ENCODE measurements around the gene PPP1R1C.
"Not testable (repeated sequence)": the region's sequence is repeated elsewhere in the genome, so short reads cannot be mapped to it uniquely, and the experiment has no call there.

PPP1R1C gene

DNA sequence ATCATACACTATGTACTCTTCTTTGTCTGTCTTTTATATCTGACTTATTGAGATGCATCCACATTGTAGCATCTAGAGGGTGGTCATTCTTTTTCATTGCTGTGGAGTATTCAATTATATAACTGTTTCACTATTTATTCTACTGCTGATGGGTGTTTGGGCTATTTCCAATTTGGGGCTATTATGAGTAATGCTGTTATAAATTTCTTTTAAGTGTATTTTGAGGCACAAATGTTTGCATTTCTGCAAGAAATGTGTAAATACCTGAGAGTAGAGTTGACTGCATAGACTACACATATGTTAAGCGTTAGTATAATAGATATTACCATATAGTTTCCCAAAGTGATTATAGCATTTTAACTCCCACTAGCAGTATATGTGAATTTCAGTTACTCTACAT is 26.9 kb upstream of the PPP1R1C start:
- H3K36me3 Mint-ChIP-seq, result peaks cover 1% of the 10 kb centered on the region
- H3K4me3 Mint-ChIP-seq, result no peak overlapping the region
- H3K27me3 Mint-ChIP-seq, result peaks cover 19% of the 10 kb centered on the region
- no peak overlapping the region for H3K27ac Mint-ChIP-seq
- H3K4me1 Mint-ChIP-seq, result peaks cover 8% of the 10 kb centered on the region
- H3K9me3 Mint-ChIP-seq, result no peaks in the 10 kb centered on the region

DNA sequence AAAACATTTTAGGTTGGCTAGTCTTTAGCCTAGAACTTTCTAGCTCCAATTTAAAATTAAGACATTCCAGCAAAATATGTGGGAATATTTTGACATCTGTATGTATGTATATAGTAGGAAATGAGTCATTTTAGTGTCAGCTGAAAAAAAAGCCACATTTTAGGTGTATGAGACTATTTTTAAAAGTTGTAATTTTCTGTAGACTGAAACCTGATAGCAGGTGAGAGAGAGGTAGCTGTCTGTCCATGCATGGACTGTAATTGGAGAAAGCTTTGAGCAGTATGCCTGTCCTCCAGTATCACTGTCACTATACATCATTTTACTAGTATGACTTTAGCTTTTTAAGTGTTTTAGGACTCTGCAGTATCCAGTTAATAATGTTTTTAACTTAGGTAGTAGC is 26.1 kb upstream of the PPP1R1C start:
- H3K36me3 Mint-ChIP-seq, result peaks cover 1% of the 10 kb centered on the region
- H3K27me3 Mint-ChIP-seq, result peaks cover 17% of the 10 kb centered on the region
- H3K27ac Mint-ChIP-seq, result no peak overlapping the region
- peaks cover 2% of the 10 kb centered on the region for H3K4me1 Mint-ChIP-seq
- H3K9me3 Mint-ChIP-seq, result no peaks in the 10 kb centered on the region
- no peak overlapping the region for H3K4me3 Mint-ChIP-seq

DNA sequence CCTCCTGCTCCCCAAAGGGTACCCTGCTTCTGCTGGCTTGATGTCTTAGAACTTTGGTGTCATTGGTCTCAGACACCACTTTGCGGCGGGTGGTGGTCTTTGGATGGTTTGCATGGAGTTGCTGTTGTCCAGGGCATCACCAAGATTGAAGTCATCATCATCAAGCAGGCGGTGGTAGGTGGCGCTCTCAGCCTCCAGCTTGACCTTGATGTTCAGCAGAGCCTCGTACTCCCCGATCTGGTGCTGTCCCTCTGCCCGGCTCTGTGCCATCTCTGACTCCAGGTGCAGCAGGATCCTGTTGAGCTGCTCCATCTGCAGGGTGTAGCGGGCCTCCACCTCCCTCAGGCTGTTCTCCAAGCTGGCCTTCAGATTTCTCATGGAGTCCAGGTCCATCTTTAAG is 24.5 kb upstream of the PPP1R1C start:
- not testable (repeated sequence) for H3K36me3 Mint-ChIP-seq, H3K9me3 Mint-ChIP-seq, H3K4me1 Mint-ChIP-seq, H3K27ac Mint-ChIP-seq, H3K4me3 Mint-ChIP-seq
- H3K27me3 Mint-ChIP-seq, result peaks cover 19% of the 10 kb centered on the region

DNA sequence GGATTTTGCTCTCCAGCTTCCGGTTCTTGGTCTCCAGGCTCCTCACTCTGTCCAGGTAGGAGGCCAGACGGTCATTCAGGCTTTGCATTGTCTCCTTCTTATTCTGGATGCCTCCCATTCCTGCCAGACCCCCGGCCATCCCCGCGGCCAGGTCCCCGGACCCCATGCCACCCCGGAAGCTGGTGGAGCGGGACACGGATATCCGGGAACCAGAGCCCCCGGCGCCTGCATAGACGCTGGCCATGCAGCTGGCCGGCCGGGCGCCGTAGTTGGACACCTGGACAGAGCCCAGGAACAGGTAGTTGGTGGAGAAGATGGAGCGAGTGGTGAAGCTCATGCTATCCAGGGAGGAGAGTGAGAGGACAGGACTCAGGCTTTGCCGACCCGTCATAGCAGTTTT is 23.5 kb upstream of the PPP1R1C start:
- no peak overlapping the region for H3K4me3 Mint-ChIP-seq
- no peaks in the 10 kb centered on the region for H3K4me1 Mint-ChIP-seq
- H3K9me3 Mint-ChIP-seq, result peaks cover 8% of the 10 kb centered on the region
- H3K36me3 Mint-ChIP-seq, result peaks cover 1% of the 10 kb centered on the region
- H3K27ac Mint-ChIP-seq, result no peak overlapping the region
- H3K27me3 Mint-ChIP-seq, result peaks cover 17% of the 10 kb centered on the region

DNA sequence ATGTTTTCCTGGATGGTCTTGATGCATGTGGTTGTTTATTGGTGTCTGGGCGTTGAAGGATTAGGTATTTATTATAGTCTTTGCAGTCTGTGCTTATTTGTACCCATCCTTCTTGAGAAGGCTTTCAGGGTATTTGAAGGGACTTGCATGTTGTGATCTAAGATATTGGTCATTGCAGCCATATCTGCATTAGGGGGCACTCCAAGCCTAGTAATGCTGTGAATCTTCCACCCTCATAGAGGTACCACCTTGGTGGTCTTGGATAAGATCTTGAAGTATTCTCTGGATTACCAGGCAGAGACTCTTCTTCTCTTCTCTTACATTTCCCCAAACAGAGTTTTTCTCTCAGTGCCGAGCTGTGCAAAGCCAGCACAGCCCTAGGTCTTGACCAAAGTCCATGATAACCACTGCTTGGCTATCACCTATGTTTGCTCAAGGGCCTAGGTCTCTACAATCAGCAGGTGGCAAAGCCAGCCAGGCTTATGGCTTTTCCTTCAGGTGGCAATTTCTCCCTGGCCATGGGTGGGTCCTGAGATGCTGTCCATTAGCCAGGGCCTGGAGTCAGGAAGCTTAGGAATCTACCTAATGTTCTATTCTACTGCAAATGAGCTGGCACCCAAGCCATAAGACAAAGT is 15.4 kb upstream of the PPP1R1C start:
- no peak overlapping the region for H3K4me3 Mint-ChIP-seq

DNA sequence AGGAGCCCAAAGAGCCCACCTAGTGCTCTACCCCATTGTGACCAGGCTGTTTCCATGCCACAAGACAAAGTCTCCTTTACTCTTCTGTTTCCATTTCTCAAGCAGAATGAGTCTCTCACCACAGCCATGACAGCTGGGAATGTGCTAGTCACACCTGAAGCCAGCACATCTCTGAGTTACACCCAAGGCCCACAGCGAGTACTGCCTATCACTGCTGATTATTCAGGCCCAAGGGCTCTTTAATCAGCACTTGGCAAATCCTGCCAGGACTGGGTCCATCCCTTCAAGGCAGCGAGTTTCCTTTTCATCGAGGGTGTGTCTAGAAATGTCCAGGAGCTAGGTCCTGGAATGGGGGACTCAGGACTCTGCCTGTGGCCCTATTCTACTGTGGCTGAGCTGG is 14.6 kb upstream of the PPP1R1C start:
- Mint-ChIP-seq H3K36me3 (no peaks in the 10 kb centered on the region), H3K4me1 (no peaks in the 10 kb centered on the region), H3K4me3 (no peak overlapping the region), H3K9me3 (peaks cover 11% of the 10 kb centered on the region), H3K27me3 (peaks cover 6% of the 10 kb centered on the region), H3K27ac (no peak overlapping the region)

More for the DNA sequence above, 15.4 kb upstream of the PPP1R1C start:
- Mint-ChIP-seq H3K4me1 (no peaks in the 10 kb centered on the region), H3K27ac (no peak overlapping the region), H3K9me3 (peaks cover 16% of the 10 kb centered on the region), H3K36me3 (no peaks in the 10 kb centered on the region), H3K27me3 (peaks cover 8% of the 10 kb centered on the region)

DNA sequence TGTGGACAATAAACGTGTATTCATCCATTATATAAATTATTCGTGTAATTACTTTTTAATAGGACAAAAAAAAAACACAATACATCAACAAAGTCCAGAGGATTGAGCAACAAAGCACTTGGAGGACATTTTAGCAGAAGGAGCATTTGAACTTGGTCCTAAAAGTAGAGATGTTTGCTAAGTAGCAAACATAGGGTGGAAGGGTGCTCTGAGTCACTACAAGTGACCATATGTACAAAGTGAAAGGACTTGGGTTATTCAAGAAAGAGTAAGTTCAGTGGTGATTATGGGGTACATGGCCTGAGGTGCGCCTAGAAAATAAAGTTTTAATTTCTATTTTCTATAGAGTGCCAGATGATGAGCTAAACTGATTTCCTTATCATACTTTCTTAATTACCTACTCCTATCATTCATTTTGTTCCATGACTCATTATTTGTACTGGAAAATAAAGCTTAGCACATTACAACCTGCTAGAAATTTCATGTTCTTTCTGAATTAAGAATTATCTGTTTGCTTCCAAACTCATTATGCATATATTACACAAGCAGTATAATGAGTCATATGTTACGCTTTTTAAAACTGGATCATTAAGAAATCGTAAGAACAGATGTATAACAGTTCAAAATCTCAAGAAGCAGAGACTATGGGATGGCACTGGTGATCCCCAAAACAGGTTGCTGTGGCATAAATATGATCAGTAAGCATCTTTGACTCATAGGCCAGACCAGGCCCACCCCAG is 13.1 kb upstream of the PPP1R1C start:
- H3K36me3 Mint-ChIP-seq, result no peaks in the 10 kb centered on the region
- H3K27me3 Mint-ChIP-seq, result peaks cover 10% of the 10 kb centered on the region
- H3K9me3 Mint-ChIP-seq, result peaks cover 11% of the 10 kb centered on the region
- H3K4me3 Mint-ChIP-seq, result no peak overlapping the region
- H3K27ac Mint-ChIP-seq, result no peak overlapping the region
- H3K4me1 Mint-ChIP-seq, result no peaks in the 10 kb centered on the region

DNA sequence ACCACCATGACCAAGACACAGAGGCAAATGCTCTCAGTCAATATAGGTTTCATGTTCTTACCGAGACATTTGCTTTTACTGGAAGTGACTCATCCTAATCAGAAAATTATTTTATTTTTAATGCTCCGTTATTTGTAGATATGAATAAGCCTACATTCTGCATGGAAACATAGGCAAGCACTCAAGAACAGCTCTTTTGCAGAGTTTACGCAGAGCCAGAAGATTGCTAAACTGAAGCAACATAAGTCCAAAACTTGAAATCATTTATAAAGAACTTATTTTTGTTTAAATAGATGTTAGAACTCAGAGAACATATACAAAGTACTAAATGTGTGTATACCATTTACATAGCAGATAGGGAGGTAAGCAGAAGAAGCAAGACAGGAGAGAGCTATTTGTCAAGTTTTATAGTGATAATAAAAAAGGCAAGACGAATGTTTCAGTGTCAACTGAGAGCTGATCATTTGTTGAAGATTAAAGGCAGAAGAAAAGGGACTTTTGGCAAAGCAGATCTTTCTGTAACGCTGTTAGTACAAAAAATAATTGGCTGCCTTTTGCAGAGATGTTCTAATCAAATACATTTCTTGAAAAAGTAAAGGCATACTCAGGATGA is 12.4 kb upstream of the PPP1R1C start:
- Mint-ChIP-seq H3K4me1 (no peaks in the 10 kb centered on the region), H3K27me3 (peaks cover 10% of the 10 kb centered on the region), H3K27ac (no peak overlapping the region), H3K4me3 (no peak overlapping the region), H3K9me3 (peaks cover 11% of the 10 kb centered on the region), H3K36me3 (no peaks in the 10 kb centered on the region)

DNA sequence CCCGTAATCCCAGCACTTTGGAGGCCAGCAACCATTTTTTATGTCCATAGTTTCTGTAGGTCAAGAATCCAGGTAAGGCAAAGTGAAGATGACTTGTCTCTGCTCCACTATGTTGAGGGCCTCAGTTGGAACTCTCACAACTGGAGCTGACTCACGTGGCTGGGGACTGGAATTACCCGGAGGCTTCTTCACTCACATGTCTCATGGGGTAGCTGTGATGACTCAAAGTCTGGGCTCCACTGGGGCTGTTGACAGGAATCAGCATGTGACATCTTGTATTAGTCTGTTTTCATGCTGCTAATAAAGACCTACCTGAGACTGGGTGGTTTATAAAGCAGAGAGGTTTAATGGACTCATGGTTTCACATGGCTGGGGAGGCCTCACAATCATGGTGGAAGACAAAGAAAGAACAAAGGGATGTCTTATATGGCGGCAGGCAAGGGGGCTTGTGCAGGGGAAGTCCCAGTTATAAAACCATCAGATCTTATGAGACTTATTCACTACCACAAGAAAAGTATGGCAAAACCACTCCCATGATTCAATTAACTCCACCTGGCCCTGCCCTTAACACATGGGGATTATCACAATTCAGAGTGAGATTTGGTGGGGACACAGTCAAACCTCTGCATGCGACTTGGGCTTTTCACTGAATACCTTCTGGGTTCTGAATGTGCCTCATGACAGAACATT is 7.8 kb upstream of the PPP1R1C start:
- Mint-ChIP-seq H3K4me3 (no peak overlapping the region), H3K36me3 (no peaks in the 10 kb centered on the region), H3K27me3 (peaks cover 8% of the 10 kb centered on the region), H3K27ac (no peak overlapping the region), H3K4me1 (no peaks in the 10 kb centered on the region), H3K9me3 (no peaks in the 10 kb centered on the region)

DNA sequence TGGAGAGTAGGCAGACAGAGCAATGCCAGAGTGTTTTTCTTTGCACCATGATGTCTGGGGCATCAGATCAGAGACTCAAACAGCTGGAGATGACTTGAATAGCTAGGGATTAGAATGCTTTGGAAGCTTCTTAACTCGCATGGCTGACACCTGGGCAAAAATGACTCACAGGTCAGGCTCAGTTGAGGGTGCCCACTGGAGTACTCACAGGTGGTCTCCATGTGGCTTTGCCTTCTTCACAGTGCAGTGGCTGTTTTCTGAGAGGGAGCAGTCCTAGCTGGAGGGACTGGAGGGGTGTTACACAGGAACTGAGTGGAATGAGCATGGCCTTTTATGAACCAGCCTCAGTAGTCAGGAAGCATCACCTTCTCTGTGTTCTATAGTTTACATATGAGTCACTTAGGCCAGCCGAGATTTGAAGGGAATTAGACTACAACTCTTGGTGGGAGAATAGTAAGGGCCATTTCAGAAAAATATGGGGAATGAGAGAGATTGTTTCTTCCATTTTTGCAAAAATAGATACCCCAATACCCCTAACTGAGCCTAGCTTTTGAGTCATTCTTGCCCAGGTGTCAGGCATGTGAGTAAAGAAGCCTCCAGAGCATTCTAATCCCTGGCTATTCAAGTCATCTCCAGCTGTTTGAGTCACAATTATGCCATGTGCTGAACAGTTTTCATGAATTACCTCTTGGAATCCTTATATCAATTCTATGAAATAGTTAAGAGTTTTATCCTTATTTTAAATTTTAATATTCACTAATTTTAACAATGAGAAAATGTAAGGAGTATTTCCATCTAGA is 7.1 kb upstream of the PPP1R1C start:
- Mint-ChIP-seq H3K36me3 (no peaks in the 10 kb centered on the region), H3K4me3 (no peak overlapping the region), H3K9me3 (no peaks in the 10 kb centered on the region), H3K27ac (no peak overlapping the region), H3K27me3 (peaks cover 8% of the 10 kb centered on the region), H3K4me1 (no peaks in the 10 kb centered on the region)

DNA sequence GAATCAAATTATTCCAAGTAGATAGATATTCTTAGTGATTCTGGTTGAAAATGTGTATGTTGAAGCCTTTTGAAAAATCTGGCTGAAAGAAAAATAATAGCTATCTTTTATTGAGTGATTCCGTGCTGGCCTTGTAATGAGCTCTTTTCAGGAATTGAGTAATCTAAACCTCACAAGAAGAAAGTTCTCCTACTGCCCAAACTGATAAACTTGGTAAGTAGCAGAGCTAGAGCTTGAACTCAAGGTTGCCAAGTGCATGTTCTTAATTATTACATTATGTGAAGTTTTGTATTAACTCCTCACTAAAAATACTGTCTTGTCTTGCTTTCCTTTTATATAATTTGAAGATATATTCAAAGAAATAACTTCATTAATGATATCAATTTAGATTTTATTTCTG is 1.6 kb upstream of the PPP1R1C start:
- Mint-ChIP-seq H3K27me3 (peaks cover 6% of the 10 kb centered on the region), H3K36me3 (no peaks in the 10 kb centered on the region), H3K4me1 (no peaks in the 10 kb centered on the region), H3K9me3 (no peaks in the 10 kb centered on the region), H3K4me3 (no peak overlapping the region), H3K27ac (no peak overlapping the region)

DNA sequence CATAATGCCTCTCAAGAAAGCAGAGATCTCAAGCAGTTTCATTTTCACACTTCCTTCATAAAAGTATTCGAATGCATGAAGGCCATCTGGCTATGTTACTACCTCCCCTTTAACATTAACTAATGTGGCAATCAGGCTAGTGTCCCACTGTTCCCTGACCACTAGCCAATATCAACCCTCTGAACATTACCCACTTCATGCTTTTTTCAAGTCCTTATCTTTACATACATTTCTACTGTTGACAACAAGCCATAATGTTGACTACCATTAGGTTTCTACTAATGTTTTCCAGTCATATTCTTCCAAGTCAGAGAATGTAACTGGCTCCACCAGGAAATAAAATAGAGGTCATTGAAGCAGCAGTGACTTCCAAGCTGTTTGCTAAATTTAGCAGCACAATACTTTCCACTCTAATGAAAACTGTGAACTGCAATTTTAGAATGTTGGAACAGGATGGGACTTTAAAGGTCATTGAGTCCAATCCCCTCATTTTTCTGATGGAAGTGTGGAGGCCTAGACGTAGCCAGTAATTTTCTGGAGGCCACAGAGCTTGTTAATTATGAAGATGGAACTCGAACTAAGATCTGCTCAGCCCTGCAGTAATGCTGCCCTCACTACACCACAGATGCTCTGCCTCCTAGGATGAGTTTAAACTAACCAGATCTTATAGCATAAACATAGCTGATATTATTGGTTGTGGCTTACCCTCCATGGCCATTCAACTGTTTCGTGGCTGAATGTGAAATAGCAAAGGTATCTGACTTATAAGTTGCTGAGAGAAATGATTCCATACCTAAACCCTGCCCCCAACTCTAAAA is 630 bp upstream of the PPP1R1C start:
- H3K9me3 Mint-ChIP-seq, result no peaks in the 10 kb centered on the region
- peaks cover 4% of the 10 kb centered on the region for H3K27me3 Mint-ChIP-seq
- H3K4me1 Mint-ChIP-seq, result no peaks in the 10 kb centered on the region
- no peak overlapping the region for H3K27ac Mint-ChIP-seq
- H3K4me3 Mint-ChIP-seq, result no peak overlapping the region
- no peaks in the 10 kb centered on the region for H3K36me3 Mint-ChIP-seq

DNA sequence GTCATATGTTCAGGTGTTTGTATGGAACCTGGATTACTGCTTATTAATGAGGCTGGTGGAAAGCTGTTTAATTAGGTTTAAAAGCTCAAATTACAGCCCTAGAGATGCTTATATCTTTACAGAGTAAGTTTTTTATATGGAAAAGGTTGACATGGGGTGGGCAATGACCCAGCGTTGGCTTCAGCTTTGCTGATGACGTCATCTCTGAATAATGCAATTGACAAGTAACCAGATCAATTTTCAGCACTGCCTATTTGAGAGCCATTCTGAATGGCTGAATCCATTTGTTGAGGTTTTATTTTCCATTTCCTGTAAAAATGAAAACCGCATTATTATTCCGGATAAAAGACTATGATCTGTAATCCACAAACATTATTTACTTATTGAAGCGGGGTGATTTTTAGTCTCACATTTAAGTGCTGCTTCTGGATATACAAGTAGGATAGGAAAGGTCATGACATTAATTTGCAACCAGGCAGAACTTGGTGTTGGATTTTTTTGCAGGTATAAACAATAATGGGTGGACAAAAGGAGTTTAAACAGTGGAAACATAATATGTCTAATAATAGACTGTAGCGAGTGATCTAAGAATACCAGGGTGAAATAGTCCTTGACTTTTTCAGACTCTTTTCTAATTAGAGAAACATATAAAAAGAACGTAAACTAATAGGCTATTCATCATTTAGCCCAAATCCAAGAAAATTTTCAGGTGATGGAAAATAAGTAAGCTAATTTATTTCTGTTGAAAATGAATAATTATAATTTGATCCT is 2.7 kb downstream of the PPP1R1C start:
- H3K36me3 Mint-ChIP-seq, result no peaks in the 10 kb centered on the region
- no peaks in the 10 kb centered on the region for H3K9me3 Mint-ChIP-seq
- no peak overlapping the region for H3K4me3 Mint-ChIP-seq
- H3K4me1 Mint-ChIP-seq, result no peaks in the 10 kb centered on the region
- peaks cover 8% of the 10 kb centered on the region for H3K27me3 Mint-ChIP-seq
- H3K27ac Mint-ChIP-seq, result no peak overlapping the region

DNA sequence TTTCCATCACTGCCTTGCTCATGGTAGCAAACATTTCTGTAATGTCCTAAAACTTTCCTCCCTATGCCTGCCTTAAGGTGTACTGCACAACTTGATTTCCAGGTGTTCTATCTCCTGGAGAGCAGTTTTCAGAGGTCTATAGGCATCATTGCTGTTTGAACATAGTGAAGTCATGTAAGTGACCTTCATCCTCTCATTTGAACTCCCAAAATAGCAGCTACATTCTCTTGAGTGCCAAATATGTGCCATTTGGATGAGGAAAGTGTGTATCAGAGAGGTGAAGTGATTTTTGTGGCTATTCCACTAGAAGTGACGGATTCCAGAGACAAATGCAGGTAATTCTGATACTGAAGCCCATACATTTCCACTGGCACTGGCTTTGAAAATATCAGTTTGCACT is 3.4 kb downstream of the PPP1R1C start:
- H3K27me3 Mint-ChIP-seq, result peaks cover 8% of the 10 kb centered on the region
- no peak overlapping the region for H3K4me3 Mint-ChIP-seq
- no peak overlapping the region for H3K27ac Mint-ChIP-seq
- no peaks in the 10 kb centered on the region for H3K36me3 Mint-ChIP-seq
- no peaks in the 10 kb centered on the region for H3K9me3 Mint-ChIP-seq
- no peaks in the 10 kb centered on the region for H3K4me1 Mint-ChIP-seq
